Mononuclear cell (primary cell): ENCODE results near the gene EPHA4. TPM values are rescaled to one million over a fixed set of nuclear protein-coding genes. Genes with fewer than 3 reads are reported as not detected.

Source experiments
- H3K27me3 ChIP-seq: 2 replicates; pipeline ENCODE4 v1.6.0; 2011; ENCODE audit warnings: low read length, control low read depth; ENCODE audit not compliant: insufficient read depth
- H3K4me1 ChIP-seq: 2 replicates; pipeline ENCODE4 v1.5.1; 2011; ENCODE audit warnings: mild to moderate bottlenecking, low read length, control low read depth; ENCODE audit not compliant: insufficient read depth
- H3K4me3 ChIP-seq: 2 replicates; pipeline ENCODE4 v1.5.1; 2011; ENCODE audit warnings: mild to moderate bottlenecking, low read length, moderate library complexity
- H3K9me3 ChIP-seq: 2 replicates; pipeline ENCODE4 v1.5.1; 2011; ENCODE audit warnings: low read depth, mild to moderate bottlenecking, control low read depth, low read length
- total RNA-seq: library from RNA; depleted of rRNA; stranded (reverse); fragments of >200 nt; gene quantifications from one replicate; pipeline ENCODE4 v1.2.3, GENCODE V29; 2012

EPHA4 gene
- total RNA-seq, 1 donor, result 19.0 TPM

DNA sequence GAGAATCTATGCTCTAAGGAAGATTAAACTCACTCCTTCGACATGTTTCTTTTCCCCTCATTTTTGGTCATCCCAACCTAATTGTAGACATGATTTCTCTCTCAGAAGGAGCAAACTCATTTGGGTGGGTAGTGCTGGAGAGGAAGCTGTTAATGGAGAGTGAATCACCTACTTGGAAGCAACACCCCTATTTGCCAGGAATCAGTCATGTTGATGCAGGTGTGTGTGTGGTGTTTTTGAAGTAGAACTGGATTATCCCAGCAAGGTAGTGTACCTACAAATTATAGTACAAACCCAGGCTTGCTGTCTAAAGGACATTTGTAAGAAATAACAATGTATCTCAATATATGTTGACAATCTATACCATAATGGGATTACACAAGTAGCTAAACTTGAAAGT lies 186.4 kb downstream of the EPHA4 start:
- Histone ChIP-seq H3K4me3 (no peak overlapping the region), H3K4me1 (no peaks in the 10 kb centered on the region), H3K27me3 (no peaks in the 10 kb centered on the region), H3K9me3 (no peaks in the 10 kb centered on the region)

DNA sequence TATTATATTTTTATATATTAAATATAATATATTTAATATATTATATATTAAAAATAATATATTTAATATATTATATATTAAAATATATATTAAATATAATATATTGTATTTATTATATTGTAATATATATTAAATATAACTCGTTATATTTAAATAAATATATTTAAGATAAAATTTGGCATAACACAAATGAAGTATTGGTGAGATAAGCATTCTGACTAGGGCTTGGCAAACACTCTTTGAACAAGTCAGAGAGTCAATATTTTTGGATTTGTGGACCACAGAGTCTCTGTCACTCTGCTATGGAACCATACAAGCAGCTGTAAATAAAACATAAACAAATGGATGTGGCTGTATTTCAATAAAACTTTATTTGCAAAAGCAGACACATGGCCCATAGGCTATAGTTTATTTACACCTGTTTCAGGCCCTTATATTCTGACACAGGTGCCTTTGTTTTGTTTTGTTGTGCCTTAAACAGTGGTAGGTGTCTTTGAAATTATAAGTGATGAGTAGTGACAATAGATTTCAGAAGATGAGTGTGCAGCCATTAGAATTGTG lies 190.1 kb downstream of the EPHA4 start:
- Histone ChIP-seq H3K9me3 (no peaks in the 10 kb centered on the region), H3K27me3 (no peaks in the 10 kb centered on the region), H3K4me3 (no peak overlapping the region), H3K4me1 (no peaks in the 10 kb centered on the region)

DNA sequence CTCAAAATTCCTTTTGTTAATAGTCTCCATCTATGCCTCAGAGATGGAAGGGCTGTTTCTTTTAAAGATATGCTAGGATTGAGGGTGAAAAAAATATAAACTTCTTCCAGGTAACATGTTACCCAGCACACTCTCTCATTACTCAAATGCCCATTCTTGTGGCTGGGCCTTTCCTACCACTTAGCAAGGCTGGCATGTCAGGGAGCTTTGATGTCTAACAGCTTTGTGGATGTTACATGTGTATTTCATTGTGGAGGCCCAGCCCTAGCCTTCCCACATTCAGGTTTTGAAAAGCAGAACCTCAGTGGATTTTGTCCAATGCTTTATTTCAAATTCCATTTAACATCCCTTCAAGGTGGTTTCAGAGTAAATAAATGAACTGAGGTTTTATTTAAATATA lies 191.4 kb downstream of the EPHA4 start:
- H3K4me3 ChIP-seq, result no peak overlapping the region
- no peaks in the 10 kb centered on the region for H3K27me3 ChIP-seq
- no peaks in the 10 kb centered on the region for H3K9me3 ChIP-seq
- H3K4me1 ChIP-seq, result no peaks in the 10 kb centered on the region

DNA sequence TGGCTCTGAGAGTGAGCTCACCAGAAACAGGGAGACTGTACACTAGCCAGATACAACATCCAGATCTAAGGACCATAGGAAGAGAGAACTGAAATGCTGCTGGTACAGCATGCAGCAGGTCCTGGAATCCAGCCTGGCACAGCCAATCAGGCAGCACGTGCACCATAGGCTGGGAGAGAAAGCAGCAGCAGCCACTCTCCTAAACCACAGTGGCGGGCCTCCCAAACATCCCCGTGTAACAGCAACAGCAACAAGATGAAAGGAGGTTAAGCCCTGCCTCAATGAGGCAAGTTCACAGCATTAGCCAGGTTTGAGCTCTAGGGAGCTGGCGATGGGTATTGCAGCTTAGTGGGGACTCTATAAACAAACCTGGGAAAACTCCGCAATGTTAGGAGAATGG lies 192.0 kb downstream of the EPHA4 start:
- no peaks in the 10 kb centered on the region for H3K27me3 ChIP-seq

DNA sequence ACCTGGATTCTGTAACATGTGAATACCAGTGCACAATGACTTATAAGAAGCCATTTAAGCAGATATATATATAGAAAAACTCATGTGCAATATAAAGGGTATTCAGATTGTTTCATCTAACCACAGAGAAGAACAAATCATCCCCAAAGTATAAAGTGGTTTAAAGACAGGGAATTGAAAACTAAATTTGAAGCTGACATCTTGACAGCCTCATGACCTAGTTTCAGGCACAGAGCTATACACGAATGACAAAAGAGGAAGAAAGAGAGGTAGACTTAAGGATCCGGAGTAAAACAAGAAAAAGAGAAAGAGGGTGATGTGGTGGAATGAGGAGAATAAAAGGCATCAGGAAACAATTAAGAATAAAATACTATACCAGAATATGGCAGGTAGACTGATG lies 194.5 kb downstream of the EPHA4 start:
- Histone ChIP-seq H3K9me3 (no peaks in the 10 kb centered on the region), H3K27me3 (no peaks in the 10 kb centered on the region), H3K4me3 (no peak overlapping the region), H3K4me1 (no peaks in the 10 kb centered on the region)

More for the DNA sequence above, 192.0 kb downstream of the EPHA4 start:
- Histone ChIP-seq H3K9me3 (no peaks in the 10 kb centered on the region), H3K4me1 (no peaks in the 10 kb centered on the region), H3K4me3 (no peak overlapping the region)

DNA sequence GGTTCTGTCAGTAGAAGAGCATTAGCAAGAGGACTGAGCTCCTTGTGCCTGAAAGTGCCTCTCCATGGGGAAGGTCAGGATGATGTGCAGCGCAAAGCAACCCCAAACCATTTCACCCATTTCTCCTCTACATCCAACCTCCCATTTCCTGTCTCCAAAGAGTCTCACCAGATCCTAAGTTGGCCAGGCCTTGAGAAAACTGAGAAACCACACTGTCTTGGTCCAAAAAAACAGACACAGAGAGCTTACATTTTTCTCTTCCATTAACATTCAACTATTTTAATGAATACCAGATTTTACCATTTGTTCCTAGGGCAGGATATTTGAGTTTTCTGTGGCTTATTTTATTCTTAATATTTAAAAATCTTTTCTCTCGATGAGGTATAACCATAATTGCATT lies 195.0 kb downstream of the EPHA4 start:
- Histone ChIP-seq H3K27me3 (no peaks in the 10 kb centered on the region), H3K4me3 (no peak overlapping the region), H3K4me1 (no peaks in the 10 kb centered on the region), H3K9me3 (no peaks in the 10 kb centered on the region)

DNA sequence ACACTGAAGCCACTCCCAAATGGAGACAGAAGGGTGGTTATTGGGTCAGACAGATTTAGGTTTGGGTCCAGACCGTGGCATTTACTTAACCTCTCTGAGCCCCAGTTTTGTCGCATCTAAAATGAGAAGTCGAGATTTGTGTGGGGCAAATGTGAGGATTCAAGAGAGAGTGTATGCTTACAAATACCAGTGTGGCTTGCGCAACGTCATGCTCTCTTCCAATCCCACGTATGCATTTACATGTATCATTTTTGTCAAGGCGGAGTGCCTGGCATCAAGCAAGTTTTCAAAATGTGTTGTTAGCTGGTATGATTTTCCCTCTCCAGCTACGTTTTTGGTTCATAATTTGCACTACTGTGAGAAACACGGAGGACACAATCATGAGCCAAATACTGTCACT lies 197.9 kb downstream of the EPHA4 start:
- no peaks in the 10 kb centered on the region for H3K27me3 ChIP-seq
- no peaks in the 10 kb centered on the region for H3K4me1 ChIP-seq
- no peak overlapping the region for H3K4me3 ChIP-seq
- no peaks in the 10 kb centered on the region for H3K9me3 ChIP-seq

DNA sequence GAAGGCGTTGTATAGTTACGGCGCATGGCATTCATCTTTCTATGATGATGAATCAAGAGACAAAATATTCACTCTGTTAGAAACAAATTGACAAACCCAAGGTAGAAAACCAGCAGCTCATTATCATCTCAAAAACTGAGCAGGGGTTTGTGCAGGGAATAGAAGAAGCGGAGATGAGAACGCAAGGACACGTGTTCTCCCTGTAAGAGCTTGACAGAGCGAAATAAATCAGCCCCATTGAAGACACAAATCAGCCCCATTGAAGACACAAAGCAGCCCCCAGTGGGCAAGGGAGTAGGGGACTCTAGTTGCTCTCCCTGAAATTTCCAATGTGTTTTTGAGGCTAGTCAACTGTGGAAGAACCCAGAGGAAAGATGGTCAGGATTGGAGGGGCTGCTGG lies 199.2 kb downstream of the EPHA4 start:
- Histone ChIP-seq H3K4me3 (no peak overlapping the region), H3K4me1 (no peaks in the 10 kb centered on the region), H3K9me3 (no peaks in the 10 kb centered on the region), H3K27me3 (no peaks in the 10 kb centered on the region)

DNA sequence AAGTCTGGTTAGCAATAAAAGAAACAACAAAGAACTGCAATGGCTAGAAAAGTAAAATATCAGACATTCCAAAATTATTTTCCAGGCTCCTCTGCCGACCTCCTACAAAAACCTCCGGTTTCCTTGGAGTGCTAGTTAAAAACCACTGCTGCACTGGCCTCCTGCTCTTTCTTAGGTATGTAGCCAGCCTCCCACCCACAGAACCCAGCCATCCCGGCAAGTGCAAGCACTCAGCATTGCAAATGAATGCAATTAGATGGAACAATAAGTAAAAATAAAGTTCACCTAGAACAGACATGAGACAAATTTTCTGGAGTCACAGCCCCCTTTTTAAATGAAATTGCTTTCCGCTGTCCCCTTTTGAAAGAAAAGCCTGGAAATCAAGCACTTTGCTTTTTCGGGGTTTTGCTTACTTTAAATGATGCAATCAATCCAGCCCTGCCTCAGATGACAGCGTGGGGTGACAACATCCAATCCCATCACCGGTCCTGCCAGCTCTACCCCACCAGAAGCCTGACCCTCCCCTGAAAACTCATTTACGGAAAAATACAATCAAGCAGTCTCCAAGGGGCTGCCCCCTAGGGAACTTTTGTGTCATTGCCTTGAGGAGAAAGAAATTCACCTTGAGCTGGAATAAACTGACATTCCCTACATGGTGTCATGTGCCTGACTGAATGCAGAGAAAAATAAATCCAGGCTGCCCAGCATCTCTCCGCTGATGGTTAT lies 199.8 kb downstream of the EPHA4 start:
- H3K9me3 ChIP-seq, result no peaks in the 10 kb centered on the region
- no peaks in the 10 kb centered on the region for H3K4me1 ChIP-seq
- H3K27me3 ChIP-seq, result no peaks in the 10 kb centered on the region
- H3K4me3 ChIP-seq, result no peak overlapping the region

DNA sequence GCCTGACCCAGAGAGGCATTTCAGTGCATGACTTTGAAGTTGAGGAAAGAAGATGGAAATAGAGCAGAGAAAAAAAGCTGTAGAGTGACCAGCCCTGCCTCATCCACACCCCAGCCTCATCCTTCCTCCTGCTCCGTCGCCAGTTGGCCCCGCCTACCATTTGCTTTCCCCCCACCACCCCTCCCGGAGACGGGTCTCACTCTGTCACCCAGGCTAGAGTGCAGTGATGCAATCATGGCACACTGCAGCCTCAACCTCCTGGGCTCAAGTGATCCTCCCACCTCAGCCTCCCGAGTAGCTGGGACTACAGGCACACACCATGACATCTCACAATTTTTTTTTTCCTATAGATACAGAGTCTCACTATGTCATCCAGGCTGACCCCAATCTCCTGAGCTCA lies 200.8 kb downstream of the EPHA4 start:
- Histone ChIP-seq H3K4me1 (no peaks in the 10 kb centered on the region), H3K27me3 (no peaks in the 10 kb centered on the region), H3K9me3 (no peaks in the 10 kb centered on the region), H3K4me3 (no peak overlapping the region)

DNA sequence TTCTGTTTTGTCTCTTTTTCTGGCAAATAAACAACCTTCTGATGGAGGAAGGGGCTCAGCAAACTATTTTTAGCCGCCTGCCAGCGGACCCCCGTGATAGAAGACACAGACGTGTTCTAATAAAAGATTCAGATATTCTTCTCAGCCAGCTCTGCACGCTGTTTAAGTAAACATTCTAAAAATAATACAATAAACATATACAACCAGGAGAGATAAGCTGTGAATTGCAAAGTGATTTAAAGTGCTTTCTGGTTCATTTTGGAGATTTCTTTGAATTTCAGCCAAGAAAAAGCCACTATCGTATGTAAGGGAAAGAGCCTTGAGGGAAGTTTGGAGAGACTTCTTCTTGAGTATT lies 201.3 kb downstream of the EPHA4 start:
- no peak overlapping the region for H3K4me3 ChIP-seq
- no peaks in the 10 kb centered on the region for H3K9me3 ChIP-seq
- no peaks in the 10 kb centered on the region for H3K27me3 ChIP-seq
- H3K4me1 ChIP-seq, result no peaks in the 10 kb centered on the region

DNA sequence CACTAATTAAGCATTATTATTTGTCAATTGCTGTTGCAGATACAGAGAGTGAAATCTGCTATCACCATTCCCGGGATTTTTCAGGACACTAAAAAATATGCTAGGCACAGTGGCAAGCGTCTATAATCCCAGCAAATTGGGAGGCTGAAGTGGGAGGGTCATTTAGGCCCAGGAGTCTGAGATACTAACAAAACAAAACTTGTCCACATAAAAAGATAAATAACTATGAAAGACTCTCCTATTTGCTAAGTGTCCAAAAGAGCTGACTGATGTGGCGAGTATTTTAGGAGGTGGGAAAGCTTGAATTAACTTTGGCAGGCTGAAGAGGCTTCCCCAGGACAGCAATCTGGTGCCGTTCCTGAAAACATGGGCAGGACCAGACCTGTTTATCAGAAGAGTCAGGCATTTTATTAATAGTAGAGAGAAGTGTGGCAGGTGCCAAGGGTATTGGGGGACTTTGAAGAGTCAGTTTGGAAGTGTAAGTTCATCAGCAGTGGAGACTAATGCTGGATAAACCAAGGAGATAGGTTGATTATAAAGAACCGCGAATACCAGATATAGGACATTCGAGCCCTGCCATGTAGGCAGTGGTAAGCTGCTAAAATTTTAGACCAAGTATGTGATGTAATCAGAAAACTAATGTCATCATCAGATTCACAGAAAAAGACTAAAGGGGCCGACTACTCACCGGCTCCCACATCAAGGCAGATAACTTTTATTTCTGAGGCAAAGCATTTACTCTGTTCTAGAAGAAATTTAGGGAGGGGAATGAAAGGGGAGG lies 201.8 kb downstream of the EPHA4 start:
- Histone ChIP-seq H3K9me3 (no peaks in the 10 kb centered on the region), H3K4me3 (no peak overlapping the region)

More for the DNA sequence above, 201.8 kb downstream of the EPHA4 start:
- Histone ChIP-seq H3K4me1 (no peaks in the 10 kb centered on the region), H3K27me3 (no peaks in the 10 kb centered on the region)
